Erythroblast (primary cell): Measurements from ENCODE around the gene MRPL30.
A peak's percentile ranks its signal among the peaks of the same experiment; 100 is the strongest.

Experiments
- GATA1 ChIP-seq: IDR thresholded peaks from 2 replicates; pipeline ENCODE4 v1.6.1; 2011; ENCODE audit warnings: low read depth, mild to moderate bottlenecking, control low read depth, low read length, moderate library complexity
- POLR2A ChIP-seq: IDR thresholded peaks from 2 replicates; pipeline ENCODE4 v1.6.1; 2011; ENCODE audit warnings: mild to moderate bottlenecking, low read length

DNA sequence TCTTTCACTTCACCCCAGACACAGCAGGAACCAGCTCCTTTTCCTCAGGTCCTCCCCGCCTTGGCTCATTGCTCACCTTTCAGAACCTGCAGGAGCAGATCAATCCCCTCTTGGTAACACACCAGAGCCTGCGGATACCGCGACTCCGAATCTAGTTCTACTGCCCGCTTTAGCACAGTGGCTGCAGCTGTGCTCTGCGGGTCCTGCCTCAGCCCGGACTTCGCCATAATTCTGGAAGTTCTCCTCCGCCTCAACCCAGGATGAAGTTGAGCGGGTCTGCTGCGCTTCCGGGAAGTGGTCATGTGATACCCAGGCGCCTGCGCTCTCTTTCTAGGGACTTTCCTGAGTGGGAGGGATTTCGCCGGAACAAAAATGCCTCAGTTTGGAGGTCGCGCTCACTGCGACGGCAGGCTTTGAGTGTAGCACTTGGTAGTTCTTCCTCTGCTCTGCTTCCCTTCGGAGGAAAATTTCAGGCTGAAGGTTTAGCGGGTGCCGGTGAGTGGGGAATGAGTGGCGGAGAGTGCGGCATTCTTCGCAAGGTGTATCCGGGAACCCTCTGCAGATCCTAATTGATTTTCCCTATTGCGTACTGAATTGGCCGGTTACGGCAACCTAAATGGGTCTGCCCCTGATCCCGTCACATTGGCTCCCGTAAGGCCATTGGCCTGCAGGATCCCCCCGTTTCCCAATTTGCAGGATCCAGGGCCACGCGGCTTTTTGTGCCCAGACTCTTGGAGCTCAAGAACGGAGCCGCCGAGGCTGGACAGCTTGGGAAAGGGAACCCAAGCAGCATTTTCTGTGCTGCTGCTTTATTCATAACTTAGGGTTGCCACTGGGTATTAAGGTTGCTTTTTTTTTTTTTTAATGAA is at the start of gene MRPL30, which contains the start of gene MITD1:
- TF ChIP-seq POLR2A = peak; percentile 90
- no peak for TF ChIP-seq GATA1
